ENCODE data around the gene UTP14C. TPM values are rescaled to one million over a fixed set of nuclear protein-coding genes. Genes with fewer than 3 reads are reported as not detected.
A peak's percentile ranks its signal among the peaks of the same experiment; 100 is the strongest.

UTP14C gene
- total and polyA plus RNA-seq, 2 experiments from 2014 or later, result 10.0 to 24.7 TPM

DNA sequence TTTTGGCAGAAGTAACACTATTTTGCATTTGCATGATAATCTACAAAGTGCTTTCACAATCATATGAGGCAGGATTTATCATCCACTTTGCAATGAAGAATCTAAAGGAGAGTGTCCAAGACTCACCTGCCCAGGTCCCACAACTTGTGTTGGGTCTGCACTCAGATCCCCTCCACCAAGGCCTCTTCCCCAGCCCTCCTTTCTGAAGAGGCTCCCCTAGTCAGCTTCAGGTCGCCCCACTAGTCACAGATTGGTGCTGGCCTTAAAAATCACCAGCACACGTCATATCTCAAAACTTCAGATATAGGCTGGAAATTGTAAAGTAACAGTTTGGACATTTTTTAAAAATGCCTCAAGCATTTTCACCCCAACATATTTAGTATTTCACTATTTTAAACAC lies 30.8 kb upstream of the UTP14C start:
- Histone ChIP-seq H3K79me2 (peaks cover 83% of the 10 kb centered on the region), H3K4me3 (no peak overlapping the region), H3K9me3 (ENCODE audit: low read depth) (no peaks in the 10 kb centered on the region), H3K27ac (no peak overlapping the region), H3K36me3 (replicated peaks; ENCODE audit: insufficient read depth, low read depth) (no peaks in the 10 kb centered on the region), H2AFZ (no peak overlapping the region), H3K27me3 (no peaks in the 10 kb centered on the region), H3K9me2 (replicated peaks; ENCODE audit: insufficient read depth) (no peaks in the 10 kb centered on the region), H3K4me2 (no peak overlapping the region), H3K4me1 (ENCODE audit: insufficient read depth) (peaks cover 25% of the 10 kb centered on the region), H4K20me1 (ENCODE audit: insufficient read depth, poor library complexity, severe bottlenecking) (no peaks in the 10 kb centered on the region)
- DNase-seq (ENCODE audit: low spot score), result no peak
- 84% methylated on average over 2 of the region's 2 CpGs for WGBS (ENCODE audit: low lambda C conversion rate, missing lambda C conversion rate)
- TF ChIP-seq EZH2phosphoT487 (IDR thresholded peaks at IDR 0.05; ENCODE audit: low read depth, severe bottlenecking, unreplicated experiment), result no peak
- TF ChIP-seq, protein P1, sequence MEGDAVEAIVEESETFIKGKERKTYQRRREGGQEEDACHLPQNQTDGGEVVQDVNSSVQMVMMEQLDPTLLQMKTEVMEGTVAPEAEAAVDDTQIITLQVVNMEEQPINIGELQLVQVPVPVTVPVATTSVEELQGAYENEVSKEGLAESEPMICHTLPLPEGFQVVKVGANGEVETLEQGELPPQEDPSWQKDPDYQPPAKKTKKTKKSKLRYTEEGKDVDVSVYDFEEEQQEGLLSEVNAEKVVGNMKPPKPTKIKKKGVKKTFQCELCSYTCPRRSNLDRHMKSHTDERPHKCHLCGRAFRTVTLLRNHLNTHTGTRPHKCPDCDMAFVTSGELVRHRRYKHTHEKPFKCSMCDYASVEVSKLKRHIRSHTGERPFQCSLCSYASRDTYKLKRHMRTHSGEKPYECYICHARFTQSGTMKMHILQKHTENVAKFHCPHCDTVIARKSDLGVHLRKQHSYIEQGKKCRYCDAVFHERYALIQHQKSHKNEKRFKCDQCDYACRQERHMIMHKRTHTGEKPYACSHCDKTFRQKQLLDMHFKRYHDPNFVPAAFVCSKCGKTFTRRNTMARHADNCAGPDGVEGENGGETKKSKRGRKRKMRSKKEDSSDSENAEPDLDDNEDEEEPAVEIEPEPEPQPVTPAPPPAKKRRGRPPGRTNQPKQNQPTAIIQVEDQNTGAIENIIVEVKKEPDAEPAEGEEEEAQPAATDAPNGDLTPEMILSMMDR (IDR thresholded peaks at IDR 0.05; ENCODE audit: poor library complexity), result no peak
- TF ChIP-seq EZH2 (IDR thresholded peaks at IDR 0.05; ENCODE audit: borderline replicate concordance), result no peak

DNA sequence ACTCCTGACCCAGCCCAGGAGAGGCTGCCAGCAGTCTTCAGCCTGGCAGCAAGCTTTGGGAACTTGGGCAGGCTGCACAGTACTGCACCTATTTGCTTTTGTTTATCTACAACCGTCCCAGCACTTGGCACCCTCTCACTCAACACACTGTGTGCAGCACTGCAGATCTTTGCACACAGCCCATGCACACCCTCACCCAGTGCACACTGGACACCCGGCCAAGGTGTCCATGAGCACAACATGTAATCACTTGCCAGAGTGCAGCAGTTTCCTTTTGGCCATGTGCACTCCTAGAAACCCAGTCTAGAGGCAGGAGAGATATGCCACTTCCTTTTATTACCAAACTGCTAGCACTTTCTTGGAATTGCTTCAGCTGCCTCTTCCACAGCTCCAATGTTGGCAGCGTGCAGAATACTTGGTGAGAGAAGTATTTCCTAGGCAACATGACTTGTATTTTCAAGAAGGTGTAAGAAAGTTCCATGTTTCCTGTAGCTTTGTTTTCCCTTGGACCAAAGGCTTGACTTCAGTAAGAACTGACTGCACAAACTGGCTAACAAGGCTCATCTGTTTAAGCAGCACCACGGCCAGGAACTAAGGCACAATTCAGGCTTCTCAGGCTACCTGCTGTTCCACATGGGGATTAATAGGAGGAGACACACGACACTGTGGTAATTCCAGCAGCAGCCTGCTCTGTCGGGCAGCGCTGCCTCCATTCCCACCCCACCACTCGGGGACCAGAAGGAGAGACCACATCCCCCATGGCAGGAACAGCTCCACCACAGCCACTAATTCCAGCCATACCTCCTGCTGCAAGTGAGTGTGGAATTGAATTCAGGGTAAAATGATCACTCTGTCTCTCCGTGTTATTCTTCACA lies 28.6 kb upstream of the UTP14C start:
- no peak for DNase-seq (ENCODE audit: low spot score)
- H2AFZ ChIP-seq, result no peak overlapping the region

DNA sequence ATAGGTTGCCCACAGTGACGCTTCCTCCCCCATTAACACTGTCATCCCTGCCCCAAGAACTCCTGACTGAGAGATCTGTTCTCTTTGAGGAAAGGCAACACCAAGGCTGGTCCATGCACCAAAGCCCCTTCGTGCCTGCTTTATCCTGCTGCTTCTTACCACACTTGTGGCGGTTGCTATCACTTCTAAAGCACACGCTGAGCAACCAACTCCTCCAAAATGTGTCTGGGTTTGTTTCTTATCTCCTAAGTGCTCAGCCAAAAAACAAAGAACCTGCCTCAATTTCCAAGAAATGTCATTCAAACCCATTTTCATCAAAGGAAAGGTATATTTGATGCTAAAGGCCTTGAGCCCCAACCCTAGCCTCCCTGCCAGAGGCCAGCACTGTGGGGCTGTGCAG lies 27.9 kb upstream of the UTP14C start:
- no peaks in the 10 kb centered on the region for H3K36me3 ChIP-seq (replicated peaks; ENCODE audit: insufficient read depth, low read depth)
- H3K4me1 ChIP-seq (ENCODE audit: insufficient read depth), result peaks cover 44% of the 10 kb centered on the region
- DNase-seq (ENCODE audit: low spot score), result no peak
- no peaks in the 10 kb centered on the region for H4K20me1 ChIP-seq (ENCODE audit: insufficient read depth, poor library complexity, severe bottlenecking)
- no peak overlapping the region for H2AFZ ChIP-seq
- 85% methylated on average over 4 of the region's 4 CpGs for WGBS (ENCODE audit: low lambda C conversion rate, missing lambda C conversion rate)
- H3K27ac ChIP-seq, result peak overlapping the region; percentile 17
- no peak overlapping the region for H3K4me3 ChIP-seq
- no peaks in the 10 kb centered on the region for H3K9me2 ChIP-seq (replicated peaks; ENCODE audit: insufficient read depth)
- no peak for TF ChIP-seq EZH2 (IDR thresholded peaks at IDR 0.05; ENCODE audit: borderline replicate concordance)
- TF ChIP-seq, protein P1 (IDR thresholded peaks at IDR 0.05; ENCODE audit: poor library complexity), result no peak
- TF ChIP-seq EZH2phosphoT487 (IDR thresholded peaks at IDR 0.05; ENCODE audit: low read depth, severe bottlenecking, unreplicated experiment), result no peak
- no peaks in the 10 kb centered on the region for H3K9me3 ChIP-seq (ENCODE audit: low read depth)
- no peak overlapping the region for H3K4me2 ChIP-seq
- no peaks in the 10 kb centered on the region for H3K27me3 ChIP-seq
- peaks cover 75% of the 10 kb centered on the region for H3K79me2 ChIP-seq

More for the DNA sequence above, 28.6 kb upstream of the UTP14C start:
- Histone ChIP-seq H3K4me3 (no peak overlapping the region), H3K9me2 (replicated peaks; ENCODE audit: insufficient read depth) (no peaks in the 10 kb centered on the region), H4K20me1 (ENCODE audit: insufficient read depth, poor library complexity, severe bottlenecking) (no peaks in the 10 kb centered on the region), H3K36me3 (replicated peaks; ENCODE audit: insufficient read depth, low read depth) (no peaks in the 10 kb centered on the region), H3K4me1 (ENCODE audit: insufficient read depth) (peaks cover 44% of the 10 kb centered on the region), H3K4me2 (peak overlapping the region; percentile 49), H3K27me3 (no peaks in the 10 kb centered on the region), H3K27ac (peak overlapping the region; percentile 17), H3K79me2 (peaks cover 75% of the 10 kb centered on the region), H3K9me3 (ENCODE audit: low read depth) (no peaks in the 10 kb centered on the region)
- TF ChIP-seq EZH2phosphoT487 (IDR thresholded peaks at IDR 0.05; ENCODE audit: low read depth, severe bottlenecking, unreplicated experiment) (no peak), EZH2 (IDR thresholded peaks at IDR 0.05; ENCODE audit: borderline replicate concordance) (no peak)
- TF ChIP-seq, protein P1 (IDR thresholded peaks at IDR 0.05; ENCODE audit: poor library complexity), result no peak
- WGBS (ENCODE audit: low lambda C conversion rate, missing lambda C conversion rate), result 40% methylated on average over 9 of the region's 9 CpGs
